GM19238 (cell line): Measurements from ENCODE around the gene TOGARAM2.
"Not testable (repeated sequence)": the region's sequence is repeated elsewhere in the genome, so short reads cannot be mapped to it uniquely, and the experiment has no call there.

Experiments
- DNase-seq: peaks from one replicate; pipeline ENCODE4 v3.0.0; 2011; ENCODE audit warnings: low spot score; ENCODE audit not compliant: insufficient read length

TOGARAM2 gene

GRCh38 chr2:28977176-28977875 lies 3.8 kb upstream of the TOGARAM2 start:
- no peak for DNase-seq

GRCh38 chr2:28978001-28978400 lies 3.1 kb upstream of the TOGARAM2 start:
- not testable (repeated sequence) for DNase-seq

- DNase-seq = no peak
Measured at GRCh38 chr2:28978606-28979005, 2.5 kb upstream of the TOGARAM2 start.

GRCh38 chr2:28979041-28979440 lies 2.1 kb upstream of the TOGARAM2 start:
- no peak for DNase-seq

GRCh38 chr2:28979576-28980366 lies 1.3 kb upstream of the TOGARAM2 start:
- DNase-seq = no peak

GRCh38 chr2:28980368-28981015 lies 606 bp upstream of the TOGARAM2 start:
- DNase-seq = no peak

GRCh38 chr2:28981620-28982376 lies 700 bp downstream of the TOGARAM2 start:
- no peak for DNase-seq

GRCh38 chr2:28982381-28982950 lies 1.4 kb downstream of the TOGARAM2 start:
- DNase-seq = no peak

GRCh38 chr2:28986429-28986828 lies 5.3 kb downstream of the TOGARAM2 start:
- DNase-seq = no peak

GRCh38 chr2:28989973-28990372 lies 8.9 kb downstream of the TOGARAM2 start:
- DNase-seq = no peak

- no peak for DNase-seq
Measured at GRCh38 chr2:28990445-28990844, 9.3 kb downstream of the TOGARAM2 start.

- DNase-seq = no peak
Measured at GRCh38 chr2:28991021-28991420, 9.9 kb downstream of the TOGARAM2 start.

- no peak for DNase-seq
Measured at GRCh38 chr2:28991460-28991859, 10.4 kb downstream of the TOGARAM2 start.

- DNase-seq = no peak
Measured at GRCh38 chr2:28993206-28993960, 12.3 kb downstream of the TOGARAM2 start.

- DNase-seq = no peak
Measured at GRCh38 chr2:28994074-28994473, 13.0 kb downstream of the TOGARAM2 start.

GRCh38 chr2:28994679-28995078 lies 13.6 kb downstream of the TOGARAM2 start:
- DNase-seq = no peak

- DNase-seq = no peak
Measured at GRCh38 chr2:28995765-28996750, 15.0 kb downstream of the TOGARAM2 start.

GRCh38 chr2:28997237-28997846 lies 16.2 kb downstream of the TOGARAM2 start:
- no peak for DNase-seq
